Neural cell (in vitro differentiated cells): ENCODE results near the gene ARMC9. TPM values are rescaled to one million over a fixed set of nuclear protein-coding genes. Genes with fewer than 3 reads are reported as not detected.

Source experiments
- H2AFZ ChIP-seq: fragments of 200-600, 300-800 bp; sonication (generic), shearing (Covaris generic); 2 replicates; pipeline ENCODE4 v1.6.0; 2014; ENCODE audit warnings: low read depth, mild to moderate bottlenecking, antibody characterized with exemption, low read length, moderate library complexity
- H3F3A ChIP-seq: fragments of 200-600 bp; shearing (Covaris generic); 2 replicates; pipeline ENCODE4 v1.6.1; 2016; ENCODE audit warnings: mild to moderate bottlenecking, moderate library complexity, mixed read lengths, antibody characterized with exemption, low read length; ENCODE audit not compliant: insufficient read depth, poor library complexity, severe bottlenecking
- H3K27ac ChIP-seq: fragments of 200-600, 300-800 bp; sonication (generic), shearing (Covaris generic); 2 replicates; pipeline ENCODE4 v1.5.1; 2014; ENCODE audit warnings: mild to moderate bottlenecking, low read length, moderate library complexity
- H3K27me3 ChIP-seq: fragments of 300-800, 200-600 bp; sonication (generic), shearing (Covaris generic); 2 replicates; pipeline ENCODE4 v1.6.0; 2014; ENCODE audit warnings: mild to moderate bottlenecking, low read depth, low read length, moderate library complexity; ENCODE audit not compliant: insufficient read depth
- H3K36me3 ChIP-seq: fragments of 300-800, 200-600 bp; sonication (generic), shearing (Covaris generic); 2 replicates; pipeline ENCODE4 v1.5.1; 2014; ENCODE audit warnings: mild to moderate bottlenecking, antibody characterized with exemption, low read length, moderate library complexity; ENCODE audit not compliant: insufficient read depth
- H3K4me2 ChIP-seq: fragments of 300-800, 200-600 bp; sonication (generic), shearing (Covaris generic); 2 replicates; pipeline ENCODE4 v1.6.0; 2014; ENCODE audit warnings: mild to moderate bottlenecking, low read length
- H3K4me3 ChIP-seq: fragments of 300-800, 200-600 bp; sonication (generic), shearing (Covaris generic); 2 replicates; pipeline ENCODE4 v1.5.1; 2014; ENCODE audit warnings: mild to moderate bottlenecking, low read length, moderate library complexity
- H3K79me2 ChIP-seq: fragments of 200-600 bp; shearing (Covaris generic); replicated peaks from 2 replicates; pipeline ENCODE4 v1.6.0; 2014; ENCODE audit warnings: mild to moderate bottlenecking, low read length, moderate library complexity; ENCODE audit not compliant: insufficient read depth
- H3K9ac ChIP-seq: fragments of 300-800, 200-600 bp; sonication (generic), shearing (Covaris generic); 2 replicates; pipeline ENCODE4 v1.6.1; 2016; ENCODE audit warnings: mild to moderate bottlenecking, low read length, mixed read lengths
- H3K9me2 ChIP-seq: fragments of 200-600 bp; shearing (Covaris generic); 2 replicates; pipeline ENCODE4 v1.6.1; 2016; ENCODE audit warnings: mild to moderate bottlenecking, low read length, mixed read lengths; ENCODE audit not compliant: insufficient read depth
- H3K9me3 ChIP-seq: fragments of 200-600, 300-800 bp; sonication (generic), shearing (Covaris generic); 2 replicates; pipeline ENCODE4 v1.6.1; 2016; ENCODE audit warnings: mild to moderate bottlenecking, mixed run types, low read length, moderate library complexity, mixed read lengths
- H4K20me1 ChIP-seq: fragments of 200-600 bp; shearing (Covaris generic); 2 replicates; pipeline ENCODE4 v1.6.1; 2016; ENCODE audit warnings: mild to moderate bottlenecking, mixed run types; ENCODE audit not compliant: insufficient read depth
- CTCF ChIP-seq: fragments of 450-650 bp; IDR thresholded peaks from 2 replicates; pipeline ENCODE4 v1.5.1; 2014; ENCODE audit warnings: antibody characterized with exemption, mild to moderate bottlenecking, moderate library complexity; ENCODE audit not compliant: poor library complexity, severe bottlenecking
- EP300 ChIP-seq: fragments of 450-650 bp; conservative IDR thresholded peaks from 2 replicates; pipeline ENCODE4 v1.6.1; 2014; ENCODE audit warnings: antibody characterized with exemption, mild to moderate bottlenecking, moderate library complexity; ENCODE audit not compliant: poor library complexity, severe bottlenecking
- EZH2 ChIP-seq: fragments of 200-600, 300-800 bp; shearing (Covaris generic), sonication (generic); IDR thresholded peaks from 2 replicates; pipeline ENCODE4 v1.6.1; 2014; ENCODE audit warnings: antibody characterized with exemption, low read length, borderline replicate concordance, mild to moderate bottlenecking; ENCODE audit not compliant: insufficient read depth, poor library complexity, severe bottlenecking
- MXI1 ChIP-seq: fragments of 450-650 bp; conservative IDR thresholded peaks from 2 replicates; pipeline ENCODE4 v1.6.1; 2014; ENCODE audit warnings: antibody characterized with exemption, mild to moderate bottlenecking; ENCODE audit not compliant: poor library complexity, severe bottlenecking
- POLR2AphosphoS5 ChIP-seq: IDR thresholded peaks from 2 replicates; pipeline ENCODE4 v1.6.1; 2012
- RAD21 ChIP-seq: fragments of 450-650 bp; conservative IDR thresholded peaks from 2 replicates; pipeline ENCODE4 v1.6.1; 2014; ENCODE audit warnings: antibody characterized with exemption, mild to moderate bottlenecking, moderate library complexity
- SMC3 ChIP-seq: fragments of 450-650 bp; conservative IDR thresholded peaks from 2 replicates; pipeline ENCODE4 v1.6.1; 2014; ENCODE audit warnings: antibody characterized with exemption, mild to moderate bottlenecking, moderate library complexity; ENCODE audit not compliant: poor library complexity
- TAF1 ChIP-seq: IDR thresholded peaks from 2 replicates; pipeline ENCODE4 v1.6.1; 2012; ENCODE audit warnings: low read depth
- polyA plus RNA-seq: library from polyadenylated mRNA; depleted of rRNA; stranded (reverse); fragments of >200 nt; gene quantifications from 2 replicates; pipeline ENCODE4 v1.2.3, GENCODE V29; 2014
- TF ChIP-seq, protein P1 (sequence below): IDR thresholded peaks from 2 replicates; pipeline ENCODE4 v1.6.1; 2012; ENCODE audit warnings: borderline replicate concordance

The ARMC9 gene
- polyA plus RNA-seq, 1 donor from 2014 or later: 13.9 TPM

- TF ChIP-seq EP300: no peak
- no peak for TF ChIP-seq EZH2
- TF ChIP-seq SMC3: no peak
- TF ChIP-seq, protein P1, sequence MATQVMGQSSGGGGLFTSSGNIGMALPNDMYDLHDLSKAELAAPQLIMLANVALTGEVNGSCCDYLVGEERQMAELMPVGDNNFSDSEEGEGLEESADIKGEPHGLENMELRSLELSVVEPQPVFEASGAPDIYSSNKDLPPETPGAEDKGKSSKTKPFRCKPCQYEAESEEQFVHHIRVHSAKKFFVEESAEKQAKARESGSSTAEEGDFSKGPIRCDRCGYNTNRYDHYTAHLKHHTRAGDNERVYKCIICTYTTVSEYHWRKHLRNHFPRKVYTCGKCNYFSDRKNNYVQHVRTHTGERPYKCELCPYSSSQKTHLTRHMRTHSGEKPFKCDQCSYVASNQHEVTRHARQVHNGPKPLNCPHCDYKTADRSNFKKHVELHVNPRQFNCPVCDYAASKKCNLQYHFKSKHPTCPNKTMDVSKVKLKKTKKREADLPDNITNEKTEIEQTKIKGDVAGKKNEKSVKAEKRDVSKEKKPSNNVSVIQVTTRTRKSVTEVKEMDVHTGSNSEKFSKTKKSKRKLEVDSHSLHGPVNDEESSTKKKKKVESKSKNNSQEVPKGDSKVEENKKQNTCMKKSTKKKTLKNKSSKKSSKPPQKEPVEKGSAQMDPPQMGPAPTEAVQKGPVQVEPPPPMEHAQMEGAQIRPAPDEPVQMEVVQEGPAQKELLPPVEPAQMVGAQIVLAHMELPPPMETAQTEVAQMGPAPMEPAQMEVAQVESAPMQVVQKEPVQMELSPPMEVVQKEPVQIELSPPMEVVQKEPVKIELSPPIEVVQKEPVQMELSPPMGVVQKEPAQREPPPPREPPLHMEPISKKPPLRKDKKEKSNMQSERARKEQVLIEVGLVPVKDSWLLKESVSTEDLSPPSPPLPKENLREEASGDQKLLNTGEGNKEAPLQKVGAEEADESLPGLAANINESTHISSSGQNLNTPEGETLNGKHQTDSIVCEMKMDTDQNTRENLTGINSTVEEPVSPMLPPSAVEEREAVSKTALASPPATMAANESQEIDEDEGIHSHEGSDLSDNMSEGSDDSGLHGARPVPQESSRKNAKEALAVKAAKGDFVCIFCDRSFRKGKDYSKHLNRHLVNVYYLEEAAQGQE: no peak
- TF ChIP-seq MXI1: no peak
- no peak for TF ChIP-seq RAD21
- TF ChIP-seq CTCF: no peak
- no peak for TF ChIP-seq TAF1
- TF ChIP-seq POLR2AphosphoS5: no peak
- Histone ChIP-seq H3K9ac (no peak overlapping the region), H3K4me3 (no peak overlapping the region), H3F3A (no peaks in the 10 kb centered on the region), H3K4me2 (no peak overlapping the region), H3K27ac (no peak overlapping the region), H3K9me2 (no peaks in the 10 kb centered on the region), H3K9me3 (no peaks in the 10 kb centered on the region), H2AFZ (no peak overlapping the region), H3K27me3 (no peaks in the 10 kb centered on the region), H4K20me1 (no peaks in the 10 kb centered on the region), H3K79me2 (no peaks in the 10 kb centered on the region), H3K36me3 (no peaks in the 10 kb centered on the region)
Observed at GRCh38 chr2:231172025-231172424, 26.4 kb upstream of the ARMC9 start.

DNA sequence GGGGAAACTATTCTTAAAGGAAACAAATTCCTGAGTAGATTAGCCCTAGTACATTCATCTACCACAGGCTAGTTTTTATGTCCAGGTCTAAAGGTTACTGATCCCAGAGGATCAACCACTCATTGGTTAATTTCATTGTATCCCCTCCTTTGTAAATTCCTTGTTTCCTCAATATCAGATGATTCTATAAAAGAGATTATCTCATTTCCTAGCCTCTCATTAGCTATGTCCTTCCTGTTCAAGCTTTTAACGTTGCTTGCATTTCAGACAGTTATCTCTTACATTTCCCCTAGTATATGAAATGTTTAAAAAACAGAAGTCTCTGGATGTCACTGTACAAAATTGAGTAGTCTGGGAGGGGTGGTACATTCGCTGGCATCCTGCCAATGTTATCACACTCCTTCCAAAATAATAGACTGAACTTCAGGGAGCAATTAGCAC is 24.2 kb upstream of the ARMC9 start:
- H4K20me1 ChIP-seq: no peaks in the 10 kb centered on the region
- no peak overlapping the region for H3K27ac ChIP-seq
- H3F3A ChIP-seq: no peaks in the 10 kb centered on the region
- TF ChIP-seq, protein P1: no peak
- TF ChIP-seq MXI1 (no peak), CTCF (no peak), POLR2AphosphoS5 (no peak), RAD21 (no peak), EZH2 (no peak), TAF1 (no peak), SMC3 (no peak), EP300 (no peak)
- no peak overlapping the region for H3K4me2 ChIP-seq
- H3K79me2 ChIP-seq: no peaks in the 10 kb centered on the region
- H3K9me3 ChIP-seq: no peaks in the 10 kb centered on the region
- H3K4me3 ChIP-seq: no peak overlapping the region
- H3K36me3 ChIP-seq: no peaks in the 10 kb centered on the region
- no peaks in the 10 kb centered on the region for H3K27me3 ChIP-seq
- H2AFZ ChIP-seq: no peak overlapping the region
- no peaks in the 10 kb centered on the region for H3K9me2 ChIP-seq
- no peak overlapping the region for H3K9ac ChIP-seq
